Type B pancreatic cell (in vitro differentiated cells): Measurements from ENCODE around the gene ROPN1L. TPM values are rescaled to one million over a fixed set of nuclear protein-coding genes. Genes with fewer than 3 reads are reported as not detected.

Experiments
- DNase-seq: peaks from one replicate; pipeline ENCODE4 v3.0.0; 2021; ENCODE audit warnings: mixed read lengths; ENCODE audit not compliant: unreplicated experiment; ENCODE audit errors: extremely low spot score
- H3K27ac Mint-ChIP-seq: 2 replicates; pipeline ENCODE4 v1.8.0; 2021; ENCODE audit warnings: mild to moderate bottlenecking, mixed read lengths
- H3K27me3 Mint-ChIP-seq: 2 replicates; pipeline ENCODE4 v1.8.0; 2021; ENCODE audit warnings: mixed read lengths
- H3K36me3 Mint-ChIP-seq: 2 replicates; pipeline ENCODE4 v1.8.0; 2021; ENCODE audit warnings: mixed read lengths
- H3K4me1 Mint-ChIP-seq: one replicate; pipeline ENCODE4 v1.8.0; 2021; ENCODE audit warnings: mixed read lengths; ENCODE audit not compliant: unreplicated experiment
- H3K4me3 Mint-ChIP-seq: 2 replicates; pipeline ENCODE4 v1.8.0; 2021; ENCODE audit warnings: mild to moderate bottlenecking, mixed read lengths
- H3K9me3 Mint-ChIP-seq: 2 replicates; pipeline ENCODE4 v1.8.0; 2021; ENCODE audit warnings: mixed read lengths
- CTCF ChIP-seq: fragments of 200-600 bp; sonication (generic); conservative IDR thresholded peaks from 2 replicates; pipeline ENCODE4 v1.5.0; 2021; ENCODE audit warnings: antibody characterized with exemption, mild to moderate bottlenecking
- total RNA-seq: library from RNA; stranded (reverse); gene quantifications from 2 replicates; pipeline ENCODE4 v1.2.1, GENCODE V29; 2021; ENCODE audit warnings: low replicate concordance

The ROPN1L gene
- total RNA-seq, 1 donor from 2014 or later, result 2.0 TPM

GRCh38 chr5:10486511-10487344, 45.0 kb downstream of the ROPN1L start:
- no peak overlapping the region for H3K4me3 Mint-ChIP-seq
- peaks cover 13% of the 10 kb centered on the region for H3K27me3 Mint-ChIP-seq
- H3K36me3 Mint-ChIP-seq, result no peaks in the 10 kb centered on the region
- H3K4me1 Mint-ChIP-seq, result peaks cover 9% of the 10 kb centered on the region
- no peak for TF ChIP-seq CTCF
- DNase-seq, result no peak
- no peaks in the 10 kb centered on the region for H3K9me3 Mint-ChIP-seq
- no peak overlapping the region for H3K27ac Mint-ChIP-seq

DNA sequence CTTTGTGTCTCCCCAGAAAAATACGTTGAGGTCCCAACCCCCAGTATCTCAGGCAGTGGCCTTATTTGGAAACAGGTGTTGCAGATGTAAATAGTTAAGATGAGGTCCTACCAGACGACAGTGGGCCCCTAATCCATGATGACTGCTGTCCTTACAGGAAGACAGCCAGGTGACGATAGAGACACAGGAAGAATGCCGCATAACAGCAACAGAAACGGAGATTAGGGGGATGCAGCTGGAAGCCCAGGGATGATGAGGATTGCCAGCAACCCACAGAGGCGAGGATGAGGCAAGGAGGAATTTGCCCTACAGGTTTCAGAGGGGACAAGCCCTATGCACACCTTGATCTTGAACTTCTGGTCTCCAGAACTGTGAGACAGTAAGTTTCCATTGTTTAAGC, 46.5 kb downstream of the ROPN1L start:
- H3K4me1 Mint-ChIP-seq, result peaks cover 9% of the 10 kb centered on the region
- H3K9me3 Mint-ChIP-seq, result no peaks in the 10 kb centered on the region
- TF ChIP-seq CTCF, result no peak
- no peak overlapping the region for H3K27ac Mint-ChIP-seq
- no peak for DNase-seq
- no peak overlapping the region for H3K4me3 Mint-ChIP-seq
- peaks cover 10% of the 10 kb centered on the region for H3K27me3 Mint-ChIP-seq
- H3K36me3 Mint-ChIP-seq, result no peaks in the 10 kb centered on the region

- Mint-ChIP-seq H3K4me3 (no peak overlapping the region), H3K27me3 (peaks cover 10% of the 10 kb centered on the region), H3K4me1 (peaks cover 6% of the 10 kb centered on the region), H3K9me3 (peaks cover 5% of the 10 kb centered on the region), H3K36me3 (no peaks in the 10 kb centered on the region), H3K27ac (peak overlapping the region; percentile 11)
- no peak for DNase-seq
- TF ChIP-seq CTCF, result no peak
Observed at GRCh38 chr5:10489810-10490426, 48.2 kb downstream of the ROPN1L start.

DNA sequence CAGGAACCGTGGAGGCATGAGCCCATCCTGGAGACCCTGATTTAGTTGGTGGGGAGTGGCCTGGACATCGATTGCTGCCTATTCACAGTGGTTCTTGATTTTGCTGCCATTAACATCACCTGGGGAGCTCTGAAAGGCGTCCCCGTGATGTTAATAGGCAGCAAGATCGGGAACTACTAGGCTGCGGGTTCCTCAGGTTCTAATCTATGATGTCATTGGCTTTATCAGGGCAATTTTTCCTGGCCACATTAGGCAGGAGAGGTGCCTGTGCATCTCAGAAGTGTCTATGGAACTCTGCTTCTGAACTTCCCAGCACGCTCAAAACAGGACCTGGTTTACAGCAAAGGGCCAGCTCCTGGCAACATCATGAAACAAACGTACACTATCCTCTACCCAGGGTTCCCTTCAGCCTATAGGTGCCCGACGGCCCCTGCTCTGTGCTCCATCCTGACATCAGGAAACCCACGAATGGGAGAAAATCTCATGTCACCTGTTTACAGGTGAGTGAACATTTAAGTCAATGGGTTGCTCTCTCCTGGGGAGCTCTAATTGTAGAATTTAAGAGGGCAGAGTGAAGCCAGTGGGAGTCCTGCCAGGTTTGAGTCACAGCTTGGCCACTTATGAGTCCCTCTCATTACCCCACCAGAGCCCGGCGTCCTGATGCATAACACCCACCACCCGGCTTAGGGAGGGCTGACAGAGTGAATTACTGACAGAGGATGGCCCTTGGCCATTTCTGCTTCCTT, 49.4 kb downstream of the ROPN1L start:
- peaks cover 3% of the 10 kb centered on the region for H3K36me3 Mint-ChIP-seq
- peaks cover 10% of the 10 kb centered on the region for H3K27me3 Mint-ChIP-seq
- no peak overlapping the region for H3K27ac Mint-ChIP-seq
- no peak overlapping the region for H3K4me3 Mint-ChIP-seq
- no peak for TF ChIP-seq CTCF
- H3K4me1 Mint-ChIP-seq, result no peaks in the 10 kb centered on the region
- DNase-seq, result no peak
- H3K9me3 Mint-ChIP-seq, result peaks cover 5% of the 10 kb centered on the region

- no peak for TF ChIP-seq CTCF
- Mint-ChIP-seq H3K36me3 (peaks cover 5% of the 10 kb centered on the region), H3K27me3 (peaks cover 10% of the 10 kb centered on the region), H3K4me3 (no peak overlapping the region), H3K4me1 (no peaks in the 10 kb centered on the region), H3K9me3 (peaks cover 5% of the 10 kb centered on the region), H3K27ac (no peak overlapping the region)
- DNase-seq, result no peak
Observed at GRCh38 chr5:10491673-10492026, 50.0 kb downstream of the ROPN1L start.
